ENCODE measurements around the gene PLEK2. TPM values are rescaled to one million over a fixed set of nuclear protein-coding genes. Genes with fewer than 3 reads are reported as not detected.

The PLEK2 gene
- polyA plus RNA-seq, 2 of the 4 experiments (the other 2 are of a cell fraction) = 14.6 to 14.7 TPM

DNA sequence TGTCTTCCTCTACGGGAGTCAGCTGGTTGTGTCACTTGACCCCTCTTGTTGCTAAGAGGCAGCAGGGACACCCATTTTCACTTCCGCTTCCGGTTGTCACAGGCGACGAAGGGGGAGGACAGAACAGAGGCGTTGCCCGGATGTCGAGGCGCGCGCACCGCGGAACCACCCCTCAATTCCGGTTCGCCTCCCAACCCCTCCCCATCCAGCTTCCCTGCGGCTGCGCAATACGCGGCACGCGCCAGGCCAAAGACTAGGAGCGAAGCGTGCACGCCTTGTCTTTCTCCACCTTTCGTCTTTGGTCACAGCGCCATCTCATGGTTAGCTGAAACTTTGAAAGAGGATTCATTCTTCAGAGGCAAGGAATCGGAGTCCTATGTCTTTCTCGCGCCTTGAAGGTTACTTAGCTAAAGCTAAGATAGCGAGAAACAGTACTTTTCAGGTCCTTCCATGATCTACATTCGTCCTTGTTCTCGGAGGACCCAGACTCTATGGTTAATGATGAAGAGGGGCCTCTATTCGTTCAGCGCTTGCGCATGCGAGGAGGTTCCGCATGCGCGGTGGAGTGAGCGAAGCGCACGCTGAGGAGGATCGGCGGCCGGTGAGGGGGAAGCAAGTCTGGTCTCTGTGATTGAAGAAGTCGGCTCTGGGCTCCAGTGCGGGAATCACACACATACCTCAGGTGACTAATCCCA lies 52.0 kb downstream of the PLEK2 start, which contains the start of the genes ATP6V1D and EIF2S1 (continued):
- peak; percentile 80 to 82 for TF ChIP-seq JUN (IDR thresholded peaks at IDR 0.05)

- H3K9me3 ChIP-seq = no peaks in the 10 kb centered on the region
- ChIA-PET CTCF (interaction anchor here (0.6 to 2.7 kb wide), 35 partner anchors 8 to 959 kb away, joined by 3 to 18 read pairs (median 3); partner anchors contain the start of gene PLEK2), POLR2A (interaction anchor here (0.8 to 1.2 kb wide), 6 partner anchors 33 to 851 kb away, joined by 3 to 11 read pairs (median 4); partner anchors contain the start of genes GPHN, PALS1, PIGH and PLEK2)
- WGBS (ENCODE audit: missing lambda C conversion rate) = 3% methylated on average over 38 of the region's 38 CpGs
- H3K4me2 ChIP-seq = peak overlapping the region; percentile 94
- TF ChIP-seq HEYL (CRISPR knock-in tag; IDR thresholded peaks at IDR 0.05) = no peak
- no peak for TF ChIP-seq EP300 (IDR thresholded peaks at IDR 0.05)
- TF ChIP-seq, protein P1, sequence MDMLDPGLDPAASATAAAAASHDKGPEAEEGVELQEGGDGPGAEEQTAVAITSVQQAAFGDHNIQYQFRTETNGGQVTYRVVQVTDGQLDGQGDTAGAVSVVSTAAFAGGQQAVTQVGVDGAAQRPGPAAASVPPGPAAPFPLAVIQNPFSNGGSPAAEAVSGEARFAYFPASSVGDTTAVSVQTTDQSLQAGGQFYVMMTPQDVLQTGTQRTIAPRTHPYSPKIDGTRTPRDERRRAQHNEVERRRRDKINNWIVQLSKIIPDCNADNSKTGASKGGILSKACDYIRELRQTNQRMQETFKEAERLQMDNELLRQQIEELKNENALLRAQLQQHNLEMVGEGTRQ (IDR thresholded peaks at IDR 0.05) = no peak
- no peak for TF ChIP-seq NR3C1 (IDR thresholded peaks at IDR 0.05)
- peak; percentile 55; the same call in 1 of the 2 replicates for TF ChIP-seq PHF8 (IDR thresholded peaks at IDR 0.05; ENCODE audit: borderline replicate concordance, low read depth)
- no peak for TF ChIP-seq CTCF (IDR thresholded peaks at IDR 0.05)
- no peak for TF ChIP-seq HOXB13 (CRISPR knock-in tag; IDR thresholded peaks at IDR 0.05; ENCODE audit: low read depth)
- TF ChIP-seq, protein P2, sequence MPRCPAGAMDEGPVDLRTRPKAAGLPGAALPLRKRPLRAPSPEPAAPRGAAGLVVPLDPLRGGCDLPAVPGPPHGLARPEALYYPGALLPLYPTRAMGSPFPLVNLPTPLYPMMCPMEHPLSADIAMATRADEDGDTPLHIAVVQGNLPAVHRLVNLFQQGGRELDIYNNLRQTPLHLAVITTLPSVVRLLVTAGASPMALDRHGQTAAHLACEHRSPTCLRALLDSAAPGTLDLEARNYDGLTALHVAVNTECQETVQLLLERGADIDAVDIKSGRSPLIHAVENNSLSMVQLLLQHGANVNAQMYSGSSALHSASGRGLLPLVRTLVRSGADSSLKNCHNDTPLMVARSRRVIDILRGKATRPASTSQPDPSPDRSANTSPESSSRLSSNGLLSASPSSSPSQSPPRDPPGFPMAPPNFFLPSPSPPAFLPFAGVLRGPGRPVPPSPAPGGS (IDR thresholded peaks at IDR 0.05) = 0 out of 3 replicates have a peak, but pooled peaks have one; percentile 56
- no peak for TF ChIP-seq CHD4 (IDR thresholded peaks at IDR 0.05; ENCODE audit: borderline replicate concordance)
- TF ChIP-seq SMC3 (IDR thresholded peaks at IDR 0.05) = no peak
- no peak for TF ChIP-seq ELK1 (IDR thresholded peaks at IDR 0.05; ENCODE audit: low read depth, low read length)
- TF ChIP-seq JUN (IDR thresholded peaks at IDR 0.05) = no peak
- no peak for TF ChIP-seq KDM5A (IDR thresholded peaks at IDR 0.05)
- no peak for TF ChIP-seq CBX2 (IDR thresholded peaks at IDR 0.05; ENCODE audit: borderline replicate concordance, low read depth)
- TF ChIP-seq RCOR1 (IDR thresholded peaks at IDR 0.05; ENCODE audit: low read depth, low read length) = no peak
- no peak for FAIRE-seq
- peaks cover 39% of the 10 kb centered on the region for H3K4me1 ChIP-seq
- H3K4me3 ChIP-seq = peak overlapping the region; percentile 87
- peak in 1 of 2 experiments; percentile 21 for DNase-seq (ENCODE audit: low read depth in 1 of 2, low spot score in 1 of 2)
- ATAC-seq = peak; percentile 23 to 24
- peak overlapping the region; percentile 83 to 95 for H3K27ac ChIP-seq
Observed at GRCh38 chr14:67358924-67359774, 52.8 kb downstream of the PLEK2 start.

GRCh38 chr14:67357969-67358354 lies 54.0 kb downstream of the PLEK2 start:
- CTCF ChIA-PET = interaction anchor here (0.9 kb wide), 1 partner anchor 193 kb away, joined by 3 read pairs; no protein-coding TSS in a partner anchor
- ATAC-seq = no peak
- TF ChIP-seq ZNF302 (CRISPR knock-in tag; IDR thresholded peaks at IDR 0.05) (no peak), FOSL2 (IDR thresholded peaks at IDR 0.05) (no peak), FOSL2 (CRISPR knock-in tag; IDR thresholded peaks at IDR 0.05) (no peak)
- TF ChIP-seq, protein P3, sequence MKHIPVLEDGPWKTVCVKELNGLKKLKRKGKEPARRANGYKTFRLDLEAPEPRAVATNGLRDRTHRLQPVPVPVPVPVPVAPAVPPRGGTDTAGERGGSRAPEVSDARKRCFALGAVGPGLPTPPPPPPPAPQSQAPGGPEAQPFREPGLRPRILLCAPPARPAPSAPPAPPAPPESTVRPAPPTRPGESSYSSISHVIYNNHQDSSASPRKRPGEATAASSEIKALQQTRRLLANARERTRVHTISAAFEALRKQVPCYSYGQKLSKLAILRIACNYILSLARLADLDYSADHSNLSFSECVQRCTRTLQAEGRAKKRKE (CRISPR knock-in tag; IDR thresholded peaks at IDR 0.05; ENCODE audit: low read depth) = no peak
- Histone ChIP-seq H3K9me3 (no peaks in the 10 kb centered on the region), H3K4me1 (peaks cover 32% of the 10 kb centered on the region), H3K4me2 (peak overlapping the region; percentile 94), H3K4me3 (no peak overlapping the region), H3K27ac (no peak overlapping the region)
- POLR2A ChIA-PET = no interaction called here
- 50% methylated on average over 9 of the region's 9 CpGs for WGBS (ENCODE audit: missing lambda C conversion rate)
- no peak for DNase-seq (ENCODE audit: low read depth in 1 of 2, low spot score in 1 of 2)
- no peak for FAIRE-seq
